OCI-LY7 (cell line): ENCODE data around the gene PSMG3. TPM values are rescaled to one million over a fixed set of nuclear protein-coding genes. Genes with fewer than 3 reads are reported as not detected.

Experiments used
- BruUV-seq: library from RNA; stranded (reverse); fragments of 400-500 nt; replicated peaks from 2 replicates; lab custom pipeline; 2021; lab: Mats Ljungman, UMichigan
- CTCF ChIA-PET: fragments of 300-600 bp; sonication (Branson Sonifier 250); formaldehyde crosslinking; loops from one replicate; lab custom pipeline; 2022; ENCODE audit warnings: antibody characterized with exemption; ENCODE audit not compliant: unreplicated experiment; lab: Charles Lee
- POLR2A ChIA-PET: fragments of 300-600 bp; sonication (Branson Sonifier 250); formaldehyde crosslinking; loops from one replicate; lab custom pipeline; 2022; ENCODE audit warnings: antibody characterized with exemption; lab: Charles Lee
- DNase-seq: peaks from one replicate; pipeline ENCODE4 v3.0.0-alpha.2; 2015; ENCODE audit warnings: low spot score
- H2AFZ ChIP-seq: fragments of 200-600 bp; sonication (generic), shearing (Covaris generic); 2 replicates; pipeline ENCODE4 v1.6.1; 2014; ENCODE audit warnings: mild to moderate bottlenecking, antibody characterized with exemption, low read length, moderate library complexity
- H3K27ac ChIP-seq: fragments of 200-600 bp; sonication (generic); 2 replicates; pipeline ENCODE4 v1.5.1; 2014; ENCODE audit warnings: mixed run types, low read depth, mild to moderate bottlenecking, moderate library complexity, low read length, inconsistent platforms; ENCODE audit not compliant: poor library complexity, severe bottlenecking
- H3K36me3 ChIP-seq: fragments of 200-600 bp; sonication (generic); 2 replicates; pipeline ENCODE4 v1.6.1; 2014; ENCODE audit warnings: mild to moderate bottlenecking, antibody characterized with exemption, low read length, moderate library complexity, mixed read lengths; ENCODE audit not compliant: insufficient read depth
- H3K4me1 ChIP-seq: fragments of 200-600 bp; sonication (generic); 2 replicates; pipeline ENCODE4 v1.5.1; 2014; ENCODE audit warnings: mild to moderate bottlenecking, low read length; ENCODE audit not compliant: insufficient read depth, poor library complexity, severe bottlenecking
- H3K4me2 ChIP-seq: fragments of 200-600 bp; sonication (generic); 2 replicates; pipeline ENCODE4 v1.6.1; 2014; ENCODE audit warnings: mild to moderate bottlenecking, low read length
- H3K4me3 ChIP-seq: fragments of 200-600 bp; sonication (generic); 2 replicates; pipeline ENCODE4 v1.5.1; 2014; ENCODE audit warnings: mild to moderate bottlenecking, low read depth, low read length; ENCODE audit not compliant: poor library complexity, severe bottlenecking
- H3K79me2 ChIP-seq: fragments of 200-600 bp; sonication (generic); 2 replicates; pipeline ENCODE4 v1.6.1; 2016; ENCODE audit warnings: low read depth, mild to moderate bottlenecking, low read length, moderate library complexity, mixed read lengths; ENCODE audit not compliant: insufficient read depth
- H3K9me2 ChIP-seq: fragments of 200-600 bp; sonication (generic); 2 replicates; pipeline ENCODE4 v1.6.1; 2016; ENCODE audit warnings: mild to moderate bottlenecking, low read length, mixed read lengths; ENCODE audit not compliant: insufficient read depth
- H3K9me3 ChIP-seq: fragments of 200-600 bp; sonication (generic); 2 replicates; pipeline ENCODE4 v1.6.1; 2014; ENCODE audit warnings: mild to moderate bottlenecking, mixed run types, low read length, mixed read lengths
- H4K20me1 ChIP-seq: fragments of 200-600 bp; sonication (generic); 2 replicates; pipeline ENCODE4 v1.6.1; 2014; ENCODE audit warnings: mild to moderate bottlenecking, antibody characterized with exemption, low read length, moderate library complexity, mixed read lengths; ENCODE audit not compliant: insufficient read depth
- CTCF ChIP-seq: fragments of 200-600 bp; sonication (generic); conservative IDR thresholded peaks from 2 replicates; pipeline ENCODE4 v1.5.1; 2014; ENCODE audit warnings: mild to moderate bottlenecking, antibody characterized with exemption, low read length, moderate library complexity, mixed read lengths
- EZH2phosphoT487 ChIP-seq: fragments of 200-600 bp; sonication (generic); IDR thresholded peaks from 2 replicates; pipeline ENCODE4 v1.6.1; 2018; ENCODE audit warnings: low read depth, borderline replicate concordance, mild to moderate bottlenecking, mixed run types, antibody characterized with exemption, low read length, moderate library complexity, mixed read lengths
- intact Hi-C: fragments of 100-400 bp; cut with micrococcal nuclease; formaldehyde crosslinking; loops from one replicate; pipeline ENCODE4 v1.10.0; 2022; ENCODE audit not compliant: unreplicated experiment
- total RNA-seq, 2 experiments: library from RNA; depleted of rRNA in 1 of 2; stranded (reverse); fragments of >200 nt in 1 of 2; shearing (Covaris generic) in 1 of 2; gene quantifications; 2 replicates each; pipeline ENCODE4 v1.2.3, GENCODE V29; 2014 to 2022

PSMG3 gene
- total RNA-seq, 2 experiments from 2014 or later = 63.7 to 129 TPM

- peaks cover 7% of the 10 kb centered on the region for H3K4me1 ChIP-seq
- no peak overlapping the region for H3K27ac ChIP-seq
- ChIA-PET POLR2A (no interaction called here), CTCF (no interaction called here)
- H3K79me2 ChIP-seq = no peaks in the 10 kb centered on the region
- H3K9me3 ChIP-seq = no peaks in the 10 kb centered on the region
- TF ChIP-seq EZH2phosphoT487 (no peak), CTCF (peak; percentile 70)
- H2AFZ ChIP-seq = no peak overlapping the region
- peak; percentile 61 for DNase-seq
- no peak overlapping the region for H3K4me3 ChIP-seq
- no peak overlapping the region; the same call in 1 of the 2 replicates for H3K4me2 ChIP-seq
- intact Hi-C loops = loop anchor here (1.0 kb wide), 1 partner anchor 52 kb away; no protein-coding TSS in a partner anchor
- no peaks in the 10 kb centered on the region for H3K9me2 ChIP-seq
- no TSS peak for BruUV-seq
- no peaks in the 10 kb centered on the region for H4K20me1 ChIP-seq
- no peaks in the 10 kb centered on the region for H3K36me3 ChIP-seq
Measured at GRCh38 chr7:1558181-1558811, 11.5 kb downstream of the PSMG3 start.

- intact Hi-C loops = loop anchor here (1.0 kb wide), 1 partner anchor 51 kb away; no protein-coding TSS in a partner anchor
Measured at GRCh38 chr7:1557771-1558170, 12.1 kb downstream of the PSMG3 start.

More at GRCh38 chr7:1557771-1558170, 12.1 kb downstream of the PSMG3 start:
- Histone ChIP-seq H3K27ac (no peak overlapping the region), H3K4me1 (peaks cover 7% of the 10 kb centered on the region), H3K9me2 (no peaks in the 10 kb centered on the region), H2AFZ (no peak overlapping the region), H3K36me3 (no peaks in the 10 kb centered on the region), H3K4me2 (no peak overlapping the region), H4K20me1 (no peaks in the 10 kb centered on the region), H3K4me3 (no peak overlapping the region), H3K79me2 (no peaks in the 10 kb centered on the region), H3K9me3 (no peaks in the 10 kb centered on the region)
- BruUV-seq = no TSS peak
- TF ChIP-seq EZH2phosphoT487 (no peak), CTCF (no peak)
- ChIA-PET POLR2A (no interaction called here), CTCF (no interaction called here)
- no peak for DNase-seq
